NCI-H774 (cell line): Measurements from ENCODE around the gene CSNK1E.

Source experiments
- DNase-seq: peaks from one replicate; lab custom pipeline; 2025; lab: John Stamatoyannopoulos, UW

CSNK1E gene

GRCh38 chr22:38249803-38250642 is 67.2 kb downstream of the CSNK1E start:
- no peak for DNase-seq

DNA sequence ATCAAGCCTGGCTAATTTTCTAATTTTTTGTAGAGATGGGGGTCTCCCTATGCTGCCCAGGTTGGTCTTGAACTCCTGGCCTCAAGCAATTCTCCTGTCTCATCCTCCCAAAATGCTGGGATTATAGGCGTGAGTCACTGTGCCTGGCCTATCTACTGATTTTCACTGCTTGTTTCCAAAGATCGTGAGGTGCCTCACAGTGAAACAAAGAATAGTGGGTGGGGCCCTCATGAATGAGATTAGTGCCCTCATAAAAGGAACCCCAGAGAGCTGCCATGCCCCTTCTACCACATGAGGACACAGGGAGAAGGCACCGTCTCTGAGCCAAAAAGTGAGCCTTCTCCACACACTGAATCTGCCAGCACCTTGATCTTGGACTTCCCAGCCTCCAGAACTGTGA is 67.9 kb downstream of the CSNK1E start:
- no peak for DNase-seq

DNA sequence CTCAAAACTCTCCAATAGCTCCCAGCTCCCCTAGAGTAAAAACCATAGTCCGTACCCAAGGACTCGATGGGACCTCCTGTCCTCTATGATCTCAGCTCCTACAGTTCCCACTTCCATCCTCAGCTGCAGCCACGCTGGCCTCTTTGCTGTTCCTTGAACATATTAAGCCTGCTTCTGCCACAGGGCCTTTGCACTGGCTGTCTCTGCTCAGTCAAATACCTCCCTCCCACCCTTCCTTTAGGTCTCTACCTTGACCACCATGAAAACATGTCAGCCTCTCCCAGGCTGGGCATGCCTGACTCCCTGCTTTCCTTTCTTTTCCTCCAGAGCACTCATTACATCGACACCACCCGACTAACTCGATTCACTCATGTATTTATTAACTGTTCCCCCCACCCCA is 69.0 kb downstream of the CSNK1E start:
- DNase-seq: no peak

DNA sequence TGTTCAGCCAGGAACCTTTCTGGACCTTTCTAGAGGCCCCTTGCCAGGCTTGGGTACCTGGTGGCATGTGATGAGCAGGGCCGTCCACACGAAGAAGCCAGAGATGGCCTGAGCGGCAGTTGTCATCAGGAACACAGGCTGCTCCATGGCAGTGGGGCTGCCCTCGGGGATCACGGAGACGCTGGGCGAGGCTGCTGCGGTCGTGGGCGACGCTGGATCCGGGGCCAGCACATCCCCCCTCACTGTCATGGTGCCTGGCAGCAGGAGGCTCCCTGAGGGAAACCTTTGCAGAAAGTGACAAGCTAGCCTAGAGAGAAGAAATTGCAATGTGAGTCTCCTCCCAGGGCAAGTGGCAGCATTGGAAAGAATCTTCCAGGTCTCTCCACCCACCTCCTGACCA is 69.5 kb downstream of the CSNK1E start:
- DNase-seq: no peak

DNA sequence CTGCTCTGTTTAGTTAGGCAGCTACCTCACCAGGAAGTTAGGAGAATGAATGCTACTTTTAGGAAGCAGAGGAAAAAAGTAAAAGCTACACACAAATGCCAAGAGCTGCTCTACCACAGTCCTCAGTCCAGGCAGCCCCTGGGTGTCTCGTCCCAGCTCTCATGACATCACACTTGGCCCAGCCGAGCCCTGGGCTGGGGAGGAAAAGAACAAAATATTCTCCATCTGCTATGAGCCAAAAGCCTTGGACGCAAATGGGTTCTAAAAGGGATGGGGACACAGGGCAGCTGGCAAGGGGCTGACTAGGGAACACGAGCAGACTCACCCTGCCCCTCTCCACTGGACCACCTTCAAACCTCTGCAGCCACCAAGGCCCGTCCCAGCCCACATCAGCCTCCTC is 70.5 kb downstream of the CSNK1E start:
- no peak for DNase-seq

DNA sequence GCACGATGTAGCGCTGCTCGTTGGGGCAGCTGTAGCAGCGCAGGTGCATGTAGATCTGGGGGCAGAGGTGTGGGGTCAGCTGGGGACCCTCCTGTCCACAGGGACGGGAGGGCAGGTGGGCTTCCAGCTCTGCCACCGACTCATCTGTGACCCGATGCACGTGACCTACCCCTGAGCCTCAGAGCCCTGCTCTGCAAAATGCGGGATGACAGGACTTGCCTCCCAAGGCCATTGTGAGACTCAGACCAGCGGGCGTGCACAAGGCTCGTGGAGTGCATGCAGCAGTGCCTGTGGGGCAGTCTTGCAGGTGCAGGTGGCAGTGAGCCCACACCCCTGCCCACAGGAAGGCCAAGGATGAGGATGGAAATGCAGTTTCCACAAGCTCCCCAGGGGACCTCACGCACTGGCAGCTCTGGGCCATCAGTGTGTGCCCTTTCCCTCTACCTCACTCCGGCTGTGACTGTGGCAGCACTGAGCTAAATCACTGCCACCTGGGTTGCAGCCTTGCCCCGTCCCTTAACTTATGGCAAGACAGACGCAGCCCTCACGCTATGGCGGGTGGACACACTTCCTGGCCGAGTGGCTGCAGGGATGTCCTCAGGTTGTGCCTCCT is 71.1 kb downstream of the CSNK1E start:
- no peak for DNase-seq

DNA sequence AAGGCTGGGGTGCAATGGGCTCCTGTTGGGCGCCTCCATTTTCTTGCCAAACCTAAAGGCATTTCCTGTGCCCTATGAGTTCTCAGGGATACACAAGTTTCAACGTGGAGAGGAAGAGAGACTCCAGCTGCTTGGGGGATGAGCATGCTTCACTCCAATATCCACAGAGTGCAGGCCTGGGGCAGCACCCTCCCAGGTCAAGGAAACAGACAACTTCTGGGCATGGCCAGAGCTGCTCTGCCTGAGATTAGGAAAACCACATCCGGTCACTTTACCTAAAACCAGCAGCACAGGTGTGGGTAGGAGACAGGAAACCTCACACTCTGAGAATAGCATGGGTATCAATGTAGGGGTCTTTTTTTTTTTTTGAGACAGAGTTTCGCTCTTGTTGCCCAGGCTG is 73.1 kb downstream of the CSNK1E start:
- no peak for DNase-seq

DNA sequence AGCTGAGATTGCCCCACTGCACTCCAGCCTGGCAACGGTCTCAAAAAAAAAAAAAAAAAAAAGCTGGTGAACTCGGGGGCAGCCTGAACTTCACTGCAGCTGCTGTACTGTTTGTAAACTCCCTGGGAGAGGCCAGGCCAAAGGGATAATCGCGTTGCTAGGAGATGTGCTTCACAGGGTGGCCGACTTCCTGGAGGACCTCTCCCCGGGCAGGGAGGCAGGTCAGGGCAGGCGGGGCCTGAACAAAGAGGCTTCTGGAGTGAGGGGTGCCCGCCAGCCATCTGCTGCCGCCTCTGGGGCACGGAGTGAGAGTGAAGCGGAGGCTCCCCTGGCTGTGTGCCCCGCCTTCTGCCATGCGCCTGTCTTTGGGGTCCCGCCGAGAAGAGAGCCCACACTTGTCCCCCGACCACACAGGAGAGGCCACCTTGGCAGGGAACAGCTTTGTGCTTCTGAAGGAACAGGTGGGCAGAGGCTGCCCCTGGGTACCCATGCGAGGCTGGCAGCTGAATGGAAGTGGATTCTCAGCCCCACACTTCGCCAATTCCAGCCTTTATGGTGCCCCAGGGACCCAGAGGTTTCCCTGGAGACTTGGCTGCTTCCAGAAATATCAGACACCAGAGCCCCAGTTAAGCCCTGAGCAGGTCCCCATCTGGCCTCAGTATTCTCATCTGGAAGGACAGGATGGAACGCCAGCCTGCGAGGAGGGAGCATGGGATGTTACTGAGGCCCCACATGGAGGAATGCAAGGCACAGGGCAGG is 74.0 kb downstream of the CSNK1E start:
- DNase-seq: peak; percentile 77

DNA sequence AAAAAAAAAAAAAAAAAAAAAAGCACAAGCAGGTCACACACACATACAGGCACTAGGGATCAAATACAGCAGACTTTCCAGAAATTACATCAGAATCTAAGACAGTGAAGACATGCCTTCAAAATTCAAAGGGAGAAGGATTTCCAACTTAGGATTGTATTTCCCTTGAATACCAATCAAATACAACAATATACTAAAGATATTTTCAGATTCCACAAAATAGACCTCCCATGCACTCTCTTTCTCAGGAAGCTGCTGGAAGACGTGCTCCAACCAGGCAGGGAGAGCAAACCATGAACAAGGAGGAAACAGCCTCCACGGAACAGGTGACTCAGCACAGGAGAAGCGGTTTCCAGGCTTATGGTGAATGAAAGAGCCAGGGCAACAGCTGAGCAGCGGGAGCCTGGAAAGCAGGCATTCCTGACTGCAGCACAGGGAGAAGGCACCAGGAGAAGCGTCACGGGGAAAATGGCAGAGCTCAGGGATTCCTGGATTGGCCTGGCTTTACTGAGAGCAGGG is 76.4 kb downstream of the CSNK1E start:
- no peak for DNase-seq
